ENCODE data around the gene ARHGEF18.

Gene ARHGEF18

GRCh38 chr19:7328647-7329046, 20.1 kb upstream of the ARHGEF18 start:
- TF ChIP-seq ZFP3 (CRISPR knock-in tag; IDR thresholded peaks at IDR 0.05) (no peak), BACH2 (CRISPR knock-in tag; IDR thresholded peaks at IDR 0.05; ENCODE audit: borderline replicate concordance) (no peak), TSHZ2 (CRISPR knock-in tag; IDR thresholded peaks at IDR 0.05) (no peak), CREB5 (CRISPR knock-in tag; IDR thresholded peaks at IDR 0.05; ENCODE audit: low read depth) (no peak), TCF4 (CRISPR knock-in tag; IDR thresholded peaks at IDR 0.05; ENCODE audit: borderline replicate concordance) (no peak), ZNF8 (CRISPR knock-in tag; IDR thresholded peaks at IDR 0.05) (no peak), PPARA (CRISPR knock-in tag; IDR thresholded peaks at IDR 0.05; ENCODE audit: borderline replicate concordance) (no peak), ZFP30 (CRISPR knock-in tag; IDR thresholded peaks at IDR 0.05) (no peak)
- no peak for ATAC-seq

- TF ChIP-seq POU6F1 (CRISPR knock-in tag; IDR thresholded peaks at IDR 0.05; ENCODE audit: borderline replicate concordance, low read depth) (no peak), PPARA (CRISPR knock-in tag; IDR thresholded peaks at IDR 0.05; ENCODE audit: borderline replicate concordance) (no peak), OSR1 (CRISPR knock-in tag; IDR thresholded peaks at IDR 0.05) (no peak), ZC3H10 (CRISPR knock-in tag; IDR thresholded peaks at IDR 0.05) (no peak), GLIS3 (CRISPR knock-in tag; IDR thresholded peaks at IDR 0.05) (no peak), ZFP3 (CRISPR knock-in tag; IDR thresholded peaks at IDR 0.05) (no peak), CREB5 (CRISPR knock-in tag; IDR thresholded peaks at IDR 0.05; ENCODE audit: low read depth) (no peak), ISL1 (CRISPR knock-in tag; IDR thresholded peaks at IDR 0.05) (no peak), BACH2 (CRISPR knock-in tag; IDR thresholded peaks at IDR 0.05; ENCODE audit: borderline replicate concordance) (no peak), RARB (CRISPR knock-in tag; IDR thresholded peaks at IDR 0.05) (no peak), PATZ1 (CRISPR knock-in tag; IDR thresholded peaks at IDR 0.05; ENCODE audit: borderline replicate concordance) (no peak), ESRRG (CRISPR knock-in tag; IDR thresholded peaks at IDR 0.05) (no peak)
- no peak for ATAC-seq
Measured at GRCh38 chr19:7331446-7331845, 17.3 kb upstream of the ARHGEF18 start.

GRCh38 chr19:7333198-7334118, 15.3 kb upstream of the ARHGEF18 start:
- TF ChIP-seq POU6F1 (CRISPR knock-in tag; IDR thresholded peaks at IDR 0.05; ENCODE audit: borderline replicate concordance, low read depth) (no peak), ZC3H10 (CRISPR knock-in tag; IDR thresholded peaks at IDR 0.05) (no peak), CSRNP3 (CRISPR knock-in tag; IDR thresholded peaks at IDR 0.05) (no peak)
- ATAC-seq = no peak
